Vagina (tissue), 2 donors: Measurements from ENCODE around the gene ZNF785.
A peak's percentile ranks its signal among the peaks of the same experiment; 100 is the strongest.

Source experiments
- CTCF ChIP-seq, 3 experiments: fragments of 450-650 bp in 2 of 3; fragments of 200-600 bp in 1 of 3; sonication (generic) in 1 of 3; IDR thresholded peaks; one replicate each; pipeline ENCODE4 v1.5.1; 2017 to 2019; ENCODE audit warnings: antibody characterized with exemption in 3 of 3, mild to moderate bottlenecking in 2 of 3, moderate library complexity in 2 of 3
- POLR2A ChIP-seq, 2 donors: fragments of 450-650 bp; IDR thresholded peaks; one replicate each; pipeline ENCODE4 v1.6.1; 2017; ENCODE audit warnings: antibody characterized with exemption in 2 of 2, mild to moderate bottlenecking in 2 of 2, moderate library complexity in 2 of 2
- POLR2AphosphoS5 ChIP-seq, 2 donors: sonication (generic); formaldehyde crosslinking; IDR thresholded peaks; one replicate each; pipeline ENCODE4 v1.9.0; 2017; ENCODE audit warnings: antibody characterized with exemption in 2 of 2, mild to moderate bottlenecking in 2 of 2, low read depth in 1 of 2; ENCODE audit not compliant: insufficient read depth in 1 of 2

- TF ChIP-seq POLR2A (IDR thresholded peaks at IDR 0.05) (no peak), CTCF (IDR thresholded peaks at IDR 0.05) (peak; percentile 32 to 41 (median 34)), POLR2AphosphoS5 (IDR thresholded peaks at IDR 0.05; ENCODE audit: insufficient read depth in 1 of 2, low read depth in 1 of 2) (no peak)
Observed at GRCh38 chr16:30535777-30536190, 49.7 kb downstream of the ZNF785 start.
